Small intestine (tissue), 16 donors: ENCODE measurements around the gene CABP1. TPM values are rescaled to one million over a fixed set of nuclear protein-coding genes. Genes with fewer than 3 reads are reported as not detected.

Source experiments
- DNase-seq, 2 donors: peaks; one replicate each; pipeline versions ENCODE4 v3.0.0 to v3.0.0-alpha.2; 2013
- FAIRE-seq: peaks from 2 replicates; lab custom pipeline; 2012; peaks lifted over from hg19 to GRCh38; lab: Jason Lieb, UNC
- H3K27ac ChIP-seq, 3 donors: one replicate each; pipeline ENCODE4 v1.5.1; 2013; ENCODE audit warnings: low read length in 2 of 3, mild to moderate bottlenecking in 2 of 3, control low read depth in 1 of 3, inconsistent platforms in 1 of 3, low read depth in 1 of 3, moderate library complexity in 1 of 3
- H3K27me3 ChIP-seq, 3 donors: one replicate each; pipeline ENCODE4 v1.6.1; 2013; ENCODE audit warnings: low read length in 3 of 3, inconsistent platforms in 1 of 3; ENCODE audit not compliant: control insufficient read depth in 3 of 3, insufficient read depth in 3 of 3
- H3K36me3 ChIP-seq, 3 donors: one replicate each; pipeline ENCODE4 v1.6.1; 2013; ENCODE audit warnings: low read length in 3 of 3, inconsistent platforms in 1 of 3, low read depth in 1 of 3, mild to moderate bottlenecking in 1 of 3, moderate library complexity in 1 of 3; ENCODE audit not compliant: control insufficient read depth in 3 of 3, insufficient read depth in 2 of 3
- H3K4me1 ChIP-seq, 3 donors: one replicate each; pipeline ENCODE4 v1.6.1; 2013; ENCODE audit warnings: low read length in 2 of 3, inconsistent platforms in 1 of 3, low read depth in 1 of 3, mild to moderate bottlenecking in 1 of 3, moderate library complexity in 1 of 3; ENCODE audit not compliant: control insufficient read depth in 3 of 3, insufficient read depth in 2 of 3
- H3K4me3 ChIP-seq, 3 donors: one replicate each; pipeline ENCODE4 v1.5.1; 2013; ENCODE audit warnings: low read length in 3 of 3, control low read depth in 1 of 3, inconsistent platforms in 1 of 3, low read depth in 1 of 3, mild to moderate bottlenecking in 1 of 3, moderate library complexity in 1 of 3
- H3K9me3 ChIP-seq, 2 donors: one replicate each; pipeline ENCODE4 v1.6.1; 2013; ENCODE audit warnings: low read depth in 1 of 2, low read length in 1 of 2; ENCODE audit not compliant: control insufficient read depth in 2 of 2, insufficient read depth in 1 of 2
- WGBS, 3 donors: extraction: QIAGEN DNeasy Blood & Tissue Kit; methylation state at CpG; one replicate each; pipeline ENCODE4 v1.1.7; 2013; 5-methylcytosine and 5-hydroxymethylcytosine counted together
- long read RNA-seq, 10 donors: transcript quantifications; one replicate each; lab custom pipeline, GENCODE V29; 2026
- polyA plus RNA-seq, 4 donors: library from polyadenylated mRNA; stranded (reverse) in 3 of 4; unstranded in 1 of 4; fragments of 200-250 nt in 3 of 4; fragments of 120-200 nt in 1 of 4; gene quantifications; one replicate each; pipeline versions ENCODE4 v1.2.1 to v1.2.3, GENCODE V29; 2013
- donor health status: healthy with polysubstance abuse.
- donor health status: control.
- donor health status: control.
- donor health status: Bipolar disorder and iron deficiency.
- donor health status: healthy.

Gene CABP1
- polyA plus RNA-seq, result 1 to 10 TPM in 1 of 4 donors, under 1 TPM in 2, not detected in 1; 0.67 to 1.5 (median 0.74) TPM
- long read RNA-seq, donor 1, result 0 reads
- long read RNA-seq, donor 2, result 0 reads
- long read RNA-seq, donor 3, result 0 reads
- long read RNA-seq, donor 4, result 0 reads
- long read RNA-seq, donor 5, result 0 reads
- long read RNA-seq, donor 6, result 0 reads
- long read RNA-seq, donor 7, result 0 reads
- long read RNA-seq, donor 8, result 0 reads
- long read RNA-seq, donor 9, result 0 reads
- long read RNA-seq, donor 10, result 0 reads

GRCh38 chr12:120639771-120640721 lies at the start of gene CABP1:
Gene CABP1, plus strand, starts transcription at chr12:120640626. Its CDS starts 60 bp downstream, at chr12:120640686.
- H3K27ac ChIP-seq, result no peak within 1 kb of the TSS
- 8 to 12% (median 11%) methylated on average over 35 to 56 of the region's 56 CpGs for WGBS, 3 donors
- H3K9me3 ChIP-seq, result no peaks in the 10 kb centered on the region
- no peaks in the 10 kb centered on the region for H3K36me3 ChIP-seq
- FAIRE-seq, result no peak
- peaks cover 0 to 45% (median 12%) of the 10 kb centered on the region in 3 donors for H3K27me3 ChIP-seq
- H3K4me3 ChIP-seq, result peak within 1 kb of the TSS in 2 of 3 donors; percentile 8 to 64
- H3K4me1 ChIP-seq, result peaks cover 0 to 8% (median 6%) of the 10 kb centered on the region in 3 donors
- DNase-seq, result peak; percentile 37 to 70

GRCh38 chr12:120590741-120591407 lies 49.6 kb upstream of the CABP1 start:
- FAIRE-seq (no peak), DNase-seq (peak; percentile 50 to 96)
- Histone ChIP-seq H3K36me3 (no peaks in the 10 kb centered on the region), H3K9me3 (peaks cover 0 to 7% of the 10 kb centered on the region in 2 donors), H3K27me3 (peaks cover 0 to 3% (median 0%) of the 10 kb centered on the region in 3 donors), H3K4me1 (no peaks in the 10 kb centered on the region), H3K4me3 (no peak overlapping the region), H3K27ac (peak overlapping the region in 2 of 3 donors; percentile 58 to 87)
- WGBS, 3 donors, result 6 to 55% (median 29%) methylated on average over 6 of the region's 6 CpGs

- H3K4me3 ChIP-seq, result no peak overlapping the region
- no peak overlapping the region for H3K27ac ChIP-seq
- no peaks in the 10 kb centered on the region for H3K36me3 ChIP-seq
- H3K9me3 ChIP-seq, result peaks cover 0 to 7% of the 10 kb centered on the region in 2 donors
- no peak for DNase-seq
- H3K27me3 ChIP-seq, result no peaks in the 10 kb centered on the region
- FAIRE-seq, result no peak
- H3K4me1 ChIP-seq, result no peaks in the 10 kb centered on the region
- 75 to 83% (median 81%) methylated on average over 8 of the region's 8 CpGs for WGBS, 3 donors
Measured at GRCh38 chr12:120592121-120593049, 48.0 kb upstream of the CABP1 start.

GRCh38 chr12:120596901-120597300 lies 43.5 kb upstream of the CABP1 start:
- Histone ChIP-seq H3K9me3 (no peaks in the 10 kb centered on the region), H3K4me3 (no peak overlapping the region), H3K4me1 (no peaks in the 10 kb centered on the region), H3K27ac (no peak overlapping the region), H3K36me3 (no peaks in the 10 kb centered on the region), H3K27me3 (peaks cover 0 to 2% (median 0%) of the 10 kb centered on the region in 3 donors)
- 90 to 96% (median 94%) methylated on average over 3 of the region's 3 CpGs for WGBS, 3 donors
- DNase-seq, result no peak
- FAIRE-seq, result no peak

GRCh38 chr12:120597861-120598260 lies 42.6 kb upstream of the CABP1 start:
- Histone ChIP-seq H3K4me1 (no peaks in the 10 kb centered on the region), H3K27me3 (peaks cover 0 to 2% (median 0%) of the 10 kb centered on the region in 3 donors), H3K9me3 (no peaks in the 10 kb centered on the region), H3K4me3 (no peak overlapping the region), H3K27ac (no peak overlapping the region), H3K36me3 (no peaks in the 10 kb centered on the region)
- WGBS, 3 donors, result 64 to 69% (median 67%) methylated on average over 3 of the region's 3 CpGs
- DNase-seq, result no peak
- no peak for FAIRE-seq

GRCh38 chr12:120598674-120599463 lies 41.6 kb upstream of the CABP1 start:
- Histone ChIP-seq H3K36me3 (no peaks in the 10 kb centered on the region), H3K27me3 (peaks cover 0 to 2% (median 0%) of the 10 kb centered on the region in 3 donors), H3K9me3 (no peaks in the 10 kb centered on the region), H3K4me3 (no peak overlapping the region), H3K27ac (no peak overlapping the region), H3K4me1 (no peaks in the 10 kb centered on the region)
- FAIRE-seq (no peak), DNase-seq (peak; percentile 40 to 84)
- 26 to 49% (median 34%) methylated on average over 12 to 13 of the region's 13 CpGs for WGBS, 3 donors
